T-helper 1 cell treated with Interleukin-12 subunit alpha and Interleukin-12 subunit beta and Interleukin-4 antibody, amounts not matched to agents 30 μg/mL and 1 μg/mL, for 36 hours (primary cell): Measurements from ENCODE around the gene ALDH3B1.
"Not testable (repeated sequence)": the region's sequence is repeated elsewhere in the genome, so short reads cannot be mapped to it uniquely, and the experiment has no call there.

Experiments used
- H3K27ac Mint-ChIP-seq: one replicate; pipeline ENCODE4 v1.8.0; 2021; ENCODE audit warnings: mild to moderate bottlenecking, mixed read lengths
- H3K27me3 Mint-ChIP-seq: one replicate; pipeline ENCODE4 v1.8.0; 2021; ENCODE audit warnings: low read depth, mixed read lengths
- H3K36me3 Mint-ChIP-seq: one replicate; pipeline ENCODE4 v1.8.0; 2021; ENCODE audit warnings: low read depth, mixed read lengths
- H3K4me1 Mint-ChIP-seq: one replicate; pipeline ENCODE4 v1.8.0; 2021; ENCODE audit warnings: low read depth, mixed read lengths
- H3K4me3 Mint-ChIP-seq: one replicate; pipeline ENCODE4 v1.8.0; 2021; ENCODE audit warnings: mild to moderate bottlenecking, moderate library complexity, mixed read lengths
- H3K9me3 Mint-ChIP-seq: one replicate; pipeline ENCODE4 v1.8.0; 2021; ENCODE audit warnings: mixed read lengths

The ALDH3B1 gene

GRCh38 chr11:68010090-68011041 lies at the start of gene ALDH3B1:
Gene ALDH3B1, plus strand, starts transcription at chr11:68010327. Its CDS starts 4,971 bp downstream, at chr11:68015298.
- Mint-ChIP-seq H3K9me3 (no peaks in the 10 kb centered on the region), H3K27me3 (no peaks in the 10 kb centered on the region), H3K4me3 (no peak within 1 kb of the TSS), H3K36me3 (no peaks in the 10 kb centered on the region), H3K27ac (no peak within 1 kb of the TSS), H3K4me1 (peaks cover 6% of the 10 kb centered on the region)

GRCh38 chr11:67963217-67963616 lies 46.9 kb upstream of the ALDH3B1 start:
- H3K9me3 Mint-ChIP-seq, H3K4me3 Mint-ChIP-seq, H3K27ac Mint-ChIP-seq, H3K4me1 Mint-ChIP-seq, H3K36me3 Mint-ChIP-seq: not testable (repeated sequence)
- H3K27me3 Mint-ChIP-seq, result peaks cover 18% of the 10 kb centered on the region

- peaks cover 17% of the 10 kb centered on the region for H3K27me3 Mint-ChIP-seq
- not testable (repeated sequence) for H3K36me3 Mint-ChIP-seq, H3K9me3 Mint-ChIP-seq, H3K27ac Mint-ChIP-seq, H3K4me1 Mint-ChIP-seq, H3K4me3 Mint-ChIP-seq
Observed at GRCh38 chr11:67963879-67964278, 46.2 kb upstream of the ALDH3B1 start.

GRCh38 chr11:67964746-67965145 lies 45.4 kb upstream of the ALDH3B1 start:
- H3K27me3 Mint-ChIP-seq, result peaks cover 13% of the 10 kb centered on the region
- H3K9me3 Mint-ChIP-seq, H3K27ac Mint-ChIP-seq, H3K4me3 Mint-ChIP-seq, H3K36me3 Mint-ChIP-seq, H3K4me1 Mint-ChIP-seq: not testable (repeated sequence)

GRCh38 chr11:67965830-67966348 lies 44.2 kb upstream of the ALDH3B1 start:
- not testable (repeated sequence) for H3K9me3 Mint-ChIP-seq, H3K36me3 Mint-ChIP-seq, H3K4me1 Mint-ChIP-seq, H3K27ac Mint-ChIP-seq, H3K4me3 Mint-ChIP-seq
- H3K27me3 Mint-ChIP-seq, result peaks cover 12% of the 10 kb centered on the region

GRCh38 chr11:67974746-67975145 lies 35.4 kb upstream of the ALDH3B1 start:
- not testable (repeated sequence) for H3K27me3 Mint-ChIP-seq, H3K27ac Mint-ChIP-seq, H3K36me3 Mint-ChIP-seq, H3K4me3 Mint-ChIP-seq, H3K4me1 Mint-ChIP-seq, H3K9me3 Mint-ChIP-seq

- H3K4me3 Mint-ChIP-seq, H3K36me3 Mint-ChIP-seq, H3K27ac Mint-ChIP-seq, H3K9me3 Mint-ChIP-seq, H3K27me3 Mint-ChIP-seq, H3K4me1 Mint-ChIP-seq: not testable (repeated sequence)
Observed at GRCh38 chr11:67978766-67979418, 31.2 kb upstream of the ALDH3B1 start.

- not testable (repeated sequence) for H3K36me3 Mint-ChIP-seq, H3K4me1 Mint-ChIP-seq, H3K4me3 Mint-ChIP-seq, H3K27ac Mint-ChIP-seq, H3K27me3 Mint-ChIP-seq, H3K9me3 Mint-ChIP-seq
Observed at GRCh38 chr11:67981226-67981625, 28.9 kb upstream of the ALDH3B1 start.

GRCh38 chr11:67982255-67982857 lies 27.8 kb upstream of the ALDH3B1 start:
- not testable (repeated sequence) for H3K36me3 Mint-ChIP-seq, H3K4me3 Mint-ChIP-seq, H3K4me1 Mint-ChIP-seq, H3K27ac Mint-ChIP-seq, H3K27me3 Mint-ChIP-seq, H3K9me3 Mint-ChIP-seq

- H3K9me3 Mint-ChIP-seq, result no peaks in the 10 kb centered on the region
- no peaks in the 10 kb centered on the region for H3K4me1 Mint-ChIP-seq
- H3K27ac Mint-ChIP-seq, result no peak overlapping the region
- H3K4me3 Mint-ChIP-seq, result no peak overlapping the region
- peaks cover 2% of the 10 kb centered on the region for H3K27me3 Mint-ChIP-seq
- H3K36me3 Mint-ChIP-seq, result no peaks in the 10 kb centered on the region
Observed at GRCh38 chr11:67983951-67984350, 26.2 kb upstream of the ALDH3B1 start.

GRCh38 chr11:67985302-67985701 lies 24.8 kb upstream of the ALDH3B1 start:
- not testable (repeated sequence) for H3K4me1 Mint-ChIP-seq, H3K4me3 Mint-ChIP-seq, H3K27me3 Mint-ChIP-seq, H3K9me3 Mint-ChIP-seq, H3K27ac Mint-ChIP-seq, H3K36me3 Mint-ChIP-seq

GRCh38 chr11:67990546-67991346 lies 19.4 kb upstream of the ALDH3B1 start:
- H3K27ac Mint-ChIP-seq, H3K4me3 Mint-ChIP-seq, H3K27me3 Mint-ChIP-seq, H3K36me3 Mint-ChIP-seq, H3K9me3 Mint-ChIP-seq, H3K4me1 Mint-ChIP-seq: not testable (repeated sequence)

GRCh38 chr11:67991347-67992121 lies 18.6 kb upstream of the ALDH3B1 start:
- not testable (repeated sequence) for H3K27ac Mint-ChIP-seq, H3K4me3 Mint-ChIP-seq

GRCh38 chr11:67993821-67994220 lies 16.3 kb upstream of the ALDH3B1 start:
- H3K27me3 Mint-ChIP-seq, H3K27ac Mint-ChIP-seq, H3K9me3 Mint-ChIP-seq, H3K36me3 Mint-ChIP-seq, H3K4me3 Mint-ChIP-seq: not testable (repeated sequence)
- peaks cover 23% of the 10 kb centered on the region for H3K4me1 Mint-ChIP-seq

More at GRCh38 chr11:67991347-67992121, 18.6 kb upstream of the ALDH3B1 start:
- not testable (repeated sequence) for H3K4me1 Mint-ChIP-seq, H3K36me3 Mint-ChIP-seq, H3K27me3 Mint-ChIP-seq, H3K9me3 Mint-ChIP-seq
